ENCODE measurements around the gene PGGHG. TPM values are rescaled to one million over a fixed set of nuclear protein-coding genes. Genes with fewer than 3 reads are reported as not detected.

PGGHG gene
- total and polyA plus RNA-seq, 3 donors from 2014 or later: 8.2 to 32.5 (median 26.5) TPM

DNA sequence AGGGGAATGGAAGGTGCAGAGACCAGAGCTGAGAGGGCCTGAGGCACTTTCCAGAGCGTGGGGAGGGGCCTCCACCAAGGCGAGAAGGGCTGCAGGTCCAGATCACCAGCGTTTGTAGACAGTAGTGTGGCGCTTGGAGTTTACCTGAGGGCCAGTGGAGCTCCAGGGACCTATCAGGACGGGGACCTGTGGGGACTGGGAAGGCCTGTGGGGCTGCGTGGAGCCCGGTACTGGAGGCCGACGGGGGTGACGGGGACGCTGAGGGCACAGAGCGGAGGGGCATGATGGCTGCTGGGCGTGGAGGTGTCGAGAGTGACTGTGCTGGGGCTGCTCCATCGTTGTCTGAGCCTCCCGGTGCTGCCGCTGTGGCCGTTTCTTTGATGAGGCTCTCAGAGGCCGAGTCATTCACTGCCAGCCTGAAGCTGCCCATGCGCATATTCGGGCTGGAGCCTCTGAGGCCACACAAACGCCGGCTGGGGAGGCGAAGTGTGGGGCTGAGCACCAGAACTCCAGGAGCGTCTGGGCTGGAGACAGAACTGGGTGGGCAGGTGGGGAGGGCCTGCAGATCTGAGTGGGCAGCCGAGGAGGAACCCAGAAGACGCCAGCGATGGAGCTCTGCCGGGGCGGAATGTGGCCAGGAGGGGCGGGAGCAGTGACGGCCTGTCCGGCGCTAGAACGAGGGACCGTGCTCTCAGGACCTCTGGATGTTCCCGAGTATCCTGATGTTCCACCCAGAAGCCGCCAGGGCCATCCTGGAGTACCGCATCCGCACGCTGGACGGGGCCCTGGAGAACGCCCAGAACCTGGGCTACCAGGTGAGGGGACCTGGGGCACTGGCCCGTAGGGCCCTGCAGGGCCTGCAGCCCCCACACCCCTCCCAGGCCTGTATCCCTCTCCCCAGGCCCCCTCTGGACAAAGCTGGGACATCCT is 2.6 kb downstream of the PGGHG start:
- no peak for TF ChIP-seq POLR2A (IDR thresholded peaks at IDR 0.05)
- TF ChIP-seq, protein P1, sequence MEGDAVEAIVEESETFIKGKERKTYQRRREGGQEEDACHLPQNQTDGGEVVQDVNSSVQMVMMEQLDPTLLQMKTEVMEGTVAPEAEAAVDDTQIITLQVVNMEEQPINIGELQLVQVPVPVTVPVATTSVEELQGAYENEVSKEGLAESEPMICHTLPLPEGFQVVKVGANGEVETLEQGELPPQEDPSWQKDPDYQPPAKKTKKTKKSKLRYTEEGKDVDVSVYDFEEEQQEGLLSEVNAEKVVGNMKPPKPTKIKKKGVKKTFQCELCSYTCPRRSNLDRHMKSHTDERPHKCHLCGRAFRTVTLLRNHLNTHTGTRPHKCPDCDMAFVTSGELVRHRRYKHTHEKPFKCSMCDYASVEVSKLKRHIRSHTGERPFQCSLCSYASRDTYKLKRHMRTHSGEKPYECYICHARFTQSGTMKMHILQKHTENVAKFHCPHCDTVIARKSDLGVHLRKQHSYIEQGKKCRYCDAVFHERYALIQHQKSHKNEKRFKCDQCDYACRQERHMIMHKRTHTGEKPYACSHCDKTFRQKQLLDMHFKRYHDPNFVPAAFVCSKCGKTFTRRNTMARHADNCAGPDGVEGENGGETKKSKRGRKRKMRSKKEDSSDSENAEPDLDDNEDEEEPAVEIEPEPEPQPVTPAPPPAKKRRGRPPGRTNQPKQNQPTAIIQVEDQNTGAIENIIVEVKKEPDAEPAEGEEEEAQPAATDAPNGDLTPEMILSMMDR (IDR thresholded peaks at IDR 0.05): no peak
- intact Hi-C loops (cut with DNase I; ENCODE audit: low total_unique reads): loop anchor here (10.0 kb wide), 1 partner anchor 63 kb away; no protein-coding TSS in a partner anchor
- Histone ChIP-seq H3K27ac (no peak overlapping the region), H3K4me3 (no peak overlapping the region), H3K36me3 (ENCODE audit: low read depth, missing control alignments) (no peaks in the 10 kb centered on the region), H3K27me3 (no peaks in the 10 kb centered on the region), H3K4me1 (peaks cover 10% of the 10 kb centered on the region), H3K9me3 (no peaks in the 10 kb centered on the region)
- WGBS, 2 donors: 92% methylated on average over 38 to 44 of the region's 44 CpGs
- DNase-seq: no peak

DNA sequence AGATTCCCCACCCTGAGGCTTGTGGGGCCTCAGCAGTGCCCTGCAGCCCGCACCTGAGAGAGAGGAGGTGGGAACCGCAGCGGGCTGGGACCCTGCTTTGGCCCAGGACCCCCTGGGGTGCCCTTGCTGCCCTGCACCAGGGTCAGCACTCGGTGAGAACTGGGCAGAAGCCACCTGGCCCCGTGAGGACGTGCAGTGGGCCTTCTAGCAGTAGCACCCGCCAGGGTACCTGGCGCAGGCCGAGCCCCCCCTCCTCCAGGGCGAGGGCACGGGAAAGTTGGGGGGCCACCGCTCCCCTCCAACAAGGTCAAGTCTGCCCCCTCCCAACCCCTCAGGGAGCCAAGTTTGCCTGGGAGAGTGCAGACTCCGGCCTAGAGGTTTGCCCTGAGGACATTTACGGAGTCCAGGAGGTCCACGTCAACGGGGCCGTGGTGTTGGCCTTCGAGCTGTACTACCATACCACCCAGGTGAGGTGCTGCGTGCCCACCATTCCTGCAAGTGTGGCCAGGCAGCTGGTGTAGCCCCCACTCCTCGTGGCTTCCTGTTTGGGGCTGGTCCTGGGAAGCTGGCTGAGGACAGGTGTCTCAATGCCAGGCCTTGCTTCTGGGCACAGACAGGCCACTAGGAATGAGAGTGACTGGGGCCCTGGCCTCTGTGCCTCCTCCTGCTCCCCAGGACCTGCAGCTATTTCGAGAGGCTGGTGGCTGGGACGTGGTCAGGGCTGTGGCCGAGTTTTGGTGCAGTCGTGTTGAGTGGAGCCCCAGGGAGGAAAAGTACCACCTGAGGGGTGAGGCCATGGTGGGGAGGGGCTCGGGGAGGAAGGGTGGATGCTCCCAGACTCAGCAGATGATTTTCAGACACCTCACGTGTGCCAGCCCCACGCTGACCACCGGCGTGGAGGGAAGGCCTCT is 3.5 kb downstream of the PGGHG start:
- Histone ChIP-seq H3K36me3 (ENCODE audit: low read depth, missing control alignments) (no peaks in the 10 kb centered on the region), H3K27ac (no peak overlapping the region), H3K27me3 (no peaks in the 10 kb centered on the region), H3K4me3 (no peak overlapping the region), H3K9me3 (no peaks in the 10 kb centered on the region), H3K4me1 (peaks cover 12% of the 10 kb centered on the region)
- no peak for TF ChIP-seq POLR2A (IDR thresholded peaks at IDR 0.05)
- TF ChIP-seq, protein P1 (IDR thresholded peaks at IDR 0.05): no peak
- WGBS, 2 donors: 87 to 95% methylated on average over 4 to 14 of the region's 29 CpGs
- DNase-seq: no peak
- intact Hi-C loops (cut with DNase I; ENCODE audit: low total_unique reads): loop anchor here (10.0 kb wide), 1 partner anchor 62 kb away; no protein-coding TSS in a partner anchor

DNA sequence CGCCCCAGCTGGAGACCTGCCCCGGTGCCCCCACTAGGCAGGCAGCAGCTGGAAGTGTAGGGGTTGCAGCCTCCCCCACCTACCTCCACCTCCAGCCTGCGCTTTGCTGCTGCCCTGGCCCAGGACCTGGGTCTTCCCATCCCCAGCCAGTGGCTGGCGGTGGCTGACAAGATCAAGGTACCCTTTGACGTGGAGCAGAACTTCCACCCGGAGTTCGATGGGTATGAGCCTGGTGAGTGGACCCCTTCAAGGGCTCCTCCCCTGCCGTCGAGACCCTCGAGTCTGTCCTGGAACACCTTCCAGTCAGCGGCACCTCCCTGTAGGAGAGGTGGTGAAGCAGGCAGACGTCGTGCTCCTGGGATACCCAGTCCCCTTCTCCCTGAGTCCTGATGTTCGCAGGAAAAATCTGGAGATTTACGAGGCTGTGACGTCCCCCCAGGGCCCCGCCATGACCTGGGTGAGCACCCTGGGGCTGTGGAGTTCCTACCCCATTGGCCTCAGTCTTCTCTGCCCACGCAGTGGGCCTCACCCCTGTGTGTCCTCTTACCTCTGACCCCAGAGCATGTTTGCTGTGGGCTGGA is 4.4 kb downstream of the PGGHG start:
- 83 to 86% methylated on average over 8 to 18 of the region's 18 CpGs for WGBS, 2 donors
- H3K4me3 ChIP-seq: no peak overlapping the region
- H3K9me3 ChIP-seq: no peaks in the 10 kb centered on the region
- TF ChIP-seq, protein P1 (IDR thresholded peaks at IDR 0.05): no peak
- no peak for TF ChIP-seq POLR2A (IDR thresholded peaks at IDR 0.05)
- no peaks in the 10 kb centered on the region for H3K27me3 ChIP-seq
- intact Hi-C loops (cut with DNase I; ENCODE audit: low total_unique reads): loop anchor here (10.0 kb wide), 1 partner anchor 61 kb away; no protein-coding TSS in a partner anchor
- H3K4me1 ChIP-seq: peaks cover 15% of the 10 kb centered on the region
- no peaks in the 10 kb centered on the region for H3K36me3 ChIP-seq (ENCODE audit: low read depth, missing control alignments)
- no peak for DNase-seq
- H3K27ac ChIP-seq: no peak overlapping the region

DNA sequence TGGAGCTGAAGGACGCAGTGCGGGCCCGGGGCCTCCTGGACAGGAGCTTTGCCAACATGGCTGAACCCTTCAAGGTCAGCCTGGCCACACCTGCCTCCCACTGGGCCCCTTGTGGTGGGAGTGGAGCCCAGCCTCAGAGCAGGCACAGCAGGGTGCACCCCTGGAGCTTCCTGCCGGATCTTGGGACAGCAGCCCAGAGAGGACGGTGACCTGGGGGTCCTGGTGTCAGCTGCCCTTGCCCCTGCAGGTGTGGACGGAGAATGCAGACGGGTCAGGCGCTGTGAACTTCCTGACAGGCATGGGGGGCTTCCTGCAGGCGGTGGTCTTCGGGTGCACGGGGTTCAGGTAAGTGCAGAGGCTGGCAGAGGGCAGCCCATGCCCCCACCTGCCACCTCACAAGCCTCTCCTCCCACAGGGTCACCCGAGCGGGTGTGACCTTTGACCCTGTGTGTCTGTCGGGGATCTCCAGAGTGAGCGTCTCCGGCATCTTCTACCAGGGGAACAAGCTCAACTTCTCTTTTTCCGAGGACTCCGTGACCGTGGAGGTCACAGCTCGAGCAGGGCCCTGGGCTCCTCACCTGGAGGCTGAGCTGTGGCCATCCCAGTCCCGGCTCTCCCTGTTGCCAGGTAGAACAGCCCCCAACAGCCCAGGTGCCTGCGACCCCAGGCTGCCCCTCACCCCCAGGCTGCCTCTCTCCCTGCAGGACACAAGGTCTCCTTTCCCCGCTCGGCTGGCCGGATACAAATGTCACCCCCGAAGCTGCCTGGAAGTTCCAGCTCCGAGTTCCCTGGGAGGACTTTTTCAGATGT is 5.1 kb downstream of the PGGHG start:
- H3K27ac ChIP-seq: no peak overlapping the region
- TF ChIP-seq POLR2A (IDR thresholded peaks at IDR 0.05): no peak
- TF ChIP-seq, protein P1 (IDR thresholded peaks at IDR 0.05): no peak
- peaks cover 18% of the 10 kb centered on the region for H3K4me1 ChIP-seq
- no peak for DNase-seq
- WGBS, 2 donors: 86 to 92% methylated on average over 7 to 27 of the region's 27 CpGs
- no peaks in the 10 kb centered on the region for H3K9me3 ChIP-seq
- intact Hi-C loops (cut with DNase I; ENCODE audit: low total_unique reads): loop anchor here (10.0 kb wide), 1 partner anchor 61 kb away; no protein-coding TSS in a partner anchor
- no peaks in the 10 kb centered on the region for H3K27me3 ChIP-seq
- no peaks in the 10 kb centered on the region for H3K36me3 ChIP-seq (ENCODE audit: low read depth, missing control alignments)
- H3K4me3 ChIP-seq: no peak overlapping the region
